HepG2 (cell line): ENCODE measurements around the gene C3orf18. TPM values are rescaled to one million over a fixed set of nuclear protein-coding genes. Genes with fewer than 3 reads are reported as not detected.

Experiments
- ATAC-seq: fragments of 200-7000 bp; cut with Tn5 transposase; 3 replicates; pipeline ENCODE4 v1.9.1; 2020; ENCODE audit warnings: mild to moderate bottlenecking, moderate library complexity
- BruUV-seq: library from RNA; stranded (reverse); fragments of 400-500 nt; replicated peaks from 2 replicates; lab custom pipeline; 2021; lab: Mats Ljungman, UMichigan
- CTCF ChIA-PET: fragments of 300-600 bp; formaldehyde crosslinking; extraction: SDS; loops from one replicate; lab custom pipeline; 2021; ENCODE audit warnings: low total read pairs, inconsistent platforms, low intra/inter-chr PET ratio; lab: Yijun Ruan, JAX
- POLR2A ChIA-PET: fragments of 350-600 bp; sonication (Branson Sonifier 250); formaldehyde crosslinking; loops from one replicate; lab custom pipeline; 2020; ENCODE audit warnings: antibody characterized with exemption, inconsistent platforms; lab: Yijun Ruan, JAX
- DNase-seq: peaks from one replicate; pipeline ENCODE4 v3.0.0-alpha.2; 2015; ENCODE audit warnings: low spot score
- FAIRE-seq: peaks from 3 replicates; lab custom pipeline; 2011; peaks lifted over from hg19 to GRCh38; lab: Jason Lieb, UNC
- H2AFZ ChIP-seq: one replicate; pipeline ENCODE4 v1.6.1; 2011; ENCODE audit warnings: low read length, inconsistent platforms
- H3K27ac ChIP-seq: fragments of 300-600 bp; 3 replicates; pipeline ENCODE4 v1.8.0; 2011; ENCODE audit warnings: mixed run types, mild to moderate bottlenecking, mixed read lengths, low read length, inconsistent platforms; ENCODE audit not compliant: insufficient read depth; ENCODE audit errors: extremely low read length
- H3K27me3 ChIP-seq, 2 experiments: fragments of 200-600 bp in 1 of 2; 2 replicates in 1 of 2; 3 replicates in 1 of 2; pipeline versions ENCODE4 v1.6.0 to v1.8.0; 2011; ENCODE audit warnings: low read length in 2 of 2, mild to moderate bottlenecking in 2 of 2, moderate library complexity in 2 of 2, inconsistent platforms in 1 of 2; ENCODE audit not compliant: insufficient read depth in 2 of 2, control insufficient read depth in 1 of 2
- H3K36me3 ChIP-seq, 2 experiments: fragments of 200-600 bp in 1 of 2; replicated peaks in 1 of 2; 2 replicates in 1 of 2; 3 replicates in 1 of 2; pipeline versions ENCODE4 v1.5.1 to v1.8.0; 2011; ENCODE audit warnings: low read length in 2 of 2, inconsistent platforms in 1 of 2; ENCODE audit not compliant: insufficient read depth in 2 of 2, control insufficient read depth in 1 of 2
- H3K4me1 ChIP-seq: 2 replicates; pipeline ENCODE4 v1.5.1; 2012; ENCODE audit warnings: low read length, inconsistent platforms; ENCODE audit not compliant: insufficient read depth
- H3K4me2 ChIP-seq: 2 replicates; pipeline ENCODE4 v1.6.0; 2011; ENCODE audit warnings: low read depth, low read length, inconsistent platforms
- H3K4me3 ChIP-seq, 3 experiments: fragments of 200-600 bp in 1 of 3; sonication (generic), shearing (Covaris generic) in 1 of 3; replicated peaks in 1 of 3; 2 replicates each; pipeline ENCODE4 v1.5.1; 2011 to 2016; ENCODE audit warnings: low read length in 3 of 3, inconsistent platforms in 2 of 3, low read depth in 2 of 3, mild to moderate bottlenecking in 2 of 3, control low read depth in 1 of 3, mixed read lengths in 1 of 3; ENCODE audit not compliant: insufficient read depth in 1 of 3
- H3K79me2 ChIP-seq: one replicate; pipeline ENCODE4 v1.6.1; 2011; ENCODE audit warnings: low read length, inconsistent platforms; ENCODE audit not compliant: insufficient read depth
- H3K9ac ChIP-seq: 2 replicates; pipeline ENCODE4 v1.6.0; 2011; ENCODE audit warnings: mild to moderate bottlenecking, low read depth, low read length, inconsistent platforms; ENCODE audit not compliant: insufficient read depth
- H3K9me3 ChIP-seq: 2 replicates; pipeline ENCODE4 v1.5.1; 2012; ENCODE audit warnings: mild to moderate bottlenecking, low read length
- H4K20me1 ChIP-seq: 2 replicates; pipeline ENCODE4 v1.6.0; 2011; ENCODE audit warnings: inconsistent platforms, mild to moderate bottlenecking, low read length, moderate library complexity; ENCODE audit not compliant: insufficient read depth
- AHR ChIP-seq: IDR thresholded peaks from 2 replicates; pipeline ENCODE4 v1.6.1; 2018; ENCODE audit warnings: missing genetic modification reagents, missing compliant biosample characterization
- EED ChIP-seq: sonication (generic); formaldehyde crosslinking; IDR thresholded peaks from 2 replicates; pipeline ENCODE4 v1.5.0; 2020; ENCODE audit warnings: mild to moderate bottlenecking, missing genetic modification reagents
- HNRNPL ChIP-seq: fragments of 200-400 bp; formaldehyde crosslinking; IDR thresholded peaks from 2 replicates; pipeline ENCODE4 v1.6.1; 2017; ENCODE audit warnings: mild to moderate bottlenecking, low read depth, low read length
- NONO ChIP-seq, 2 experiments: fragments of 450-650 bp in 1 of 2; sonication (generic) in 1 of 2; formaldehyde crosslinking in 1 of 2; IDR thresholded peaks in 1 of 2; conservative IDR thresholded peaks in 1 of 2; 2 replicates each; pipeline versions ENCODE4 v1.6.1 to v1.8.0; 2017 to 2022; ENCODE audit warnings: mild to moderate bottlenecking in 1 of 2, missing genetic modification reagents in 1 of 2, moderate library complexity in 1 of 2
- NR2F6 ChIP-seq, 2 experiments: IDR thresholded peaks; 2 replicates each; pipeline ENCODE4 v1.6.1; 2016; ENCODE audit warnings: antibody characterized with exemption in 1 of 2, mild to moderate bottlenecking in 1 of 2
- RARA ChIP-seq: IDR thresholded peaks from 2 replicates; pipeline ENCODE4 v1.6.1; 2016; ENCODE audit warnings: missing genetic modification reagents, missing compliant biosample characterization
- SOX6 ChIP-seq, 2 experiments: fragments of 450-650 bp in 1 of 2; sonication (generic) in 1 of 2; formaldehyde crosslinking in 1 of 2; IDR thresholded peaks; 2 replicates each; pipeline versions ENCODE4 v1.4.0 to v1.6.1; 2017 to 2020; ENCODE audit warnings: antibody characterized with exemption in 1 of 2, mild to moderate bottlenecking in 1 of 2, missing genetic modification reagents in 1 of 2
- ZBTB3 ChIP-seq: sonication (generic); formaldehyde crosslinking; IDR thresholded peaks from 2 replicates; pipeline ENCODE4 v1.4.0; 2020; ENCODE audit warnings: low read depth, mild to moderate bottlenecking, moderate library complexity, missing genetic modification reagents, borderline replicate concordance
- ZNF572 ChIP-seq: sonication (generic); formaldehyde crosslinking; IDR thresholded peaks from 2 replicates; pipeline ENCODE4 v1.5.1; 2020; ENCODE audit warnings: mild to moderate bottlenecking, missing genetic modification reagents
- ZNF777 ChIP-seq: sonication (generic); formaldehyde crosslinking; IDR thresholded peaks from 2 replicates; pipeline ENCODE4 v1.4.0; 2020; ENCODE audit warnings: missing genetic modification reagents
- WGBS: methylation state at CpG from one replicate; pipeline ENCODE4 v1.1.6; 2017; ENCODE audit warnings: low lambda C conversion rate; 5-methylcytosine and 5-hydroxymethylcytosine counted together
- in situ Hi-C: cut with HindIII; loops from 2 replicates; pipeline ENCODE4 v1.10.0; 2017; ENCODE audit warnings: low pct_unique_long_range_greater_than_20kb; ENCODE audit not compliant: extremely low pct_ligation_motif_present
- intact Hi-C: fragments of 100-400 bp; cut with micrococcal nuclease; formaldehyde crosslinking; loops from one replicate; pipeline ENCODE4 v1.10.0; 2022; ENCODE audit not compliant: unreplicated experiment
- polyA plus RNA-seq, 8 experiments: library from polyadenylated mRNA; depleted of rRNA in 3 of 8; stranded (reverse) in 7 of 8; unstranded in 1 of 8; fragments of >200 nt; fragmentation: Illumina TruSeq in 4 of 8; extraction: Trizol in 4 of 8; gene quantifications; 2 replicates each; pipeline versions ENCODE4 v1.2.1 to v1.2.3, GENCODE V29; 2011 to 2016; ENCODE audit warnings: low read depth in 4 of 8, missing spikeins in 1 of 8, mixed read lengths in 1 of 8; ENCODE audit not compliant: insufficient read depth in 1 of 8
- total RNA-seq, 5 experiments: library from RNA; depleted of rRNA; stranded (reverse); fragments of >200 nt; fragmentation: Illumina TruSeq; extraction: Trizol; gene quantifications; 2 replicates each; pipeline ENCODE4 v1.2.3, GENCODE V29; 2016; ENCODE audit warnings: low read depth in 1 of 5
- TF ChIP-seq, protein P1 (sequence below): sonication (generic); formaldehyde crosslinking; IDR thresholded peaks from 2 replicates; pipeline ENCODE4 v1.5.1; 2020; ENCODE audit warnings: missing genetic modification reagents, mild to moderate bottlenecking, borderline replicate concordance
- TF ChIP-seq, protein P2 (sequence below): sonication (generic); formaldehyde crosslinking; IDR thresholded peaks from 2 replicates; pipeline ENCODE4 v1.4.0; 2020; ENCODE audit warnings: low read depth, mild to moderate bottlenecking, missing genetic modification reagents
- TF ChIP-seq, protein P3 (sequence below): sonication (generic); formaldehyde crosslinking; IDR thresholded peaks from 2 replicates; pipeline ENCODE4 v1.5.1; 2020; ENCODE audit warnings: mild to moderate bottlenecking, missing genetic modification reagents, moderate library complexity
- TF ChIP-seq, protein P4 (sequence below): sonication (generic); formaldehyde crosslinking; IDR thresholded peaks from 2 replicates; pipeline ENCODE4 v1.4.0; 2020; ENCODE audit warnings: mild to moderate bottlenecking, missing genetic modification reagents

C3orf18 gene
- total and polyA plus RNA-seq, 2 of the 13 experiments (the other 11 are each of a cell fraction or from before 2014, with no cell fraction given): 1.6 to 4.8 TPM

DNA sequence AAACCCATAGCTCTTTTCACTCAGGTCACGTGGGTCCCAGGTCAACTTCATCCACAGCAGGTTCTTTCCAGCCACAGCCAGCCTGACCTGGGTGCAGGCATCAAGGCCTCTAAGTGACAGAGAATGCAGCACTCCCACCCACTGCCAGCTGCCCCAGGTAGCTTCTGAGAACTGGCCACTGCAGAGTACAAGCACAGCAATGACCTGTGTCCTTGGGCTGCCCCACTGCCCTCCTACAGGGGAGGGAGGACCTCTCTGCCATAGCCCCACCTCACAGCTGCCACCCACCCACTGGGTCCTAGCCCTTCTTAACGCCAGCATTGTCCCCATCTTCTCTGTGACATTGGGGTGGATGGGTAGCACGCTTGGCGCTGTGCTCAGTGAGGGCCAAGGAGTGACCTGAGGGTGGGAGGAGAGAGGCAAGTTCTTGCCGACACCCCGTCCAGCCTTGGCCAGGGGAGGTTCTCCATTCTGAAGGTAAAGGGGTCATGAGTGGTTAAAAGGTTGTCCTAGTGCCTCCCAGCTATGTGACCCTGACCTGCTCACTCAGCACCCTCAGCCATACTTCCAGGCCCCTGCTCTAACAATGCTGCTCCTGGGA is 31.7 kb upstream of the C3orf18 start:
- intact Hi-C loops: no loop called here
- WGBS: 72% methylated on average over 4 of the region's 6 CpGs
- no peaks in the 10 kb centered on the region for H4K20me1 ChIP-seq
- no peak overlapping the region for H3K4me3 ChIP-seq
- no peaks in the 10 kb centered on the region for H3K79me2 ChIP-seq
- ChIA-PET POLR2A (interaction anchor here (1.4 to 2.0 kb wide), 4 partner anchors 10 to 30 kb away, joined by 4 to 8 read pairs (median 6); partner anchors contain the start of genes CISH and HEMK1), CTCF (no interaction called here)
- H3K27me3 ChIP-seq: no peaks in the 10 kb centered on the region
- H3K9ac ChIP-seq: peak overlapping the region; percentile 12; the same call in 1 of the 2 replicates
- H2AFZ ChIP-seq: no peak overlapping the region
- H3K9me3 ChIP-seq: no peaks in the 10 kb centered on the region
- ATAC-seq: no peak
- peak overlapping the region; percentile 15; the same call in 1 of the 2 replicates for H3K4me2 ChIP-seq
- in situ Hi-C loops: no loop called here
- peaks cover 73% of the 10 kb centered on the region for H3K4me1 ChIP-seq
- DNase-seq: no peak
- peak overlapping the region; percentile 97 for H3K27ac ChIP-seq
- no peaks in the 10 kb centered on the region for H3K36me3 ChIP-seq
- no TSS peak for BruUV-seq
- FAIRE-seq: peak; percentile 47
- TF ChIP-seq, protein P1, sequence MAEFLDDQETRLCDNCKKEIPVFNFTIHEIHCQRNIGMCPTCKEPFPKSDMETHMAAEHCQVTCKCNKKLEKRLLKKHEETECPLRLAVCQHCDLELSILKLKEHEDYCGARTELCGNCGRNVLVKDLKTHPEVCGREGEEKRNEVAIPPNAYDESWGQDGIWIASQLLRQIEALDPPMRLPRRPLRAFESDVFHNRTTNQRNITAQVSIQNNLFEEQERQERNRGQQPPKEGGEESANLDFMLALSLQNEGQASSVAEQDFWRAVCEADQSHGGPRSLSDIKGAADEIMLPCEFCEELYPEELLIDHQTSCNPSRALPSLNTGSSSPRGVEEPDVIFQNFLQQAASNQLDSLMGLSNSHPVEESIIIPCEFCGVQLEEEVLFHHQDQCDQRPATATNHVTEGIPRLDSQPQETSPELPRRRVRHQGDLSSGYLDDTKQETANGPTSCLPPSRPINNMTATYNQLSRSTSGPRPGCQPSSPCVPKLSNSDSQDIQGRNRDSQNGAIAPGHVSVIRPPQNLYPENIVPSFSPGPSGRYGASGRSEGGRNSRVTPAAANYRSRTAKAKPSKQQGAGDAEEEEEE: no peak
- 0 out of 2 replicates have a peak, but pooled peaks have one; percentile 36 for TF ChIP-seq HNRNPL
- TF ChIP-seq RARA (CRISPR knock-in tag): 0 out of 2 replicates have a peak, but pooled peaks have one; percentile 5
- TF ChIP-seq, protein P2, sequence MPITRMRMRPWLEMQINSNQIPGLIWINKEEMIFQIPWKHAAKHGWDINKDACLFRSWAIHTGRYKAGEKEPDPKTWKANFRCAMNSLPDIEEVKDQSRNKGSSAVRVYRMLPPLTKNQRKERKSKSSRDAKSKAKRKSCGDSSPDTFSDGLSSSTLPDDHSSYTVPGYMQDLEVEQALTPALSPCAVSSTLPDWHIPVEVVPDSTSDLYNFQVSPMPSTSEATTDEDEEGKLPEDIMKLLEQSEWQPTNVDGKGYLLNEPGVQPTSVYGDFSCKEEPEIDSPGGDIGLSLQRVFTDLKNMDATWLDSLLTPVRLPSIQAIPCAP: no peak
- TF ChIP-seq, protein P3, sequence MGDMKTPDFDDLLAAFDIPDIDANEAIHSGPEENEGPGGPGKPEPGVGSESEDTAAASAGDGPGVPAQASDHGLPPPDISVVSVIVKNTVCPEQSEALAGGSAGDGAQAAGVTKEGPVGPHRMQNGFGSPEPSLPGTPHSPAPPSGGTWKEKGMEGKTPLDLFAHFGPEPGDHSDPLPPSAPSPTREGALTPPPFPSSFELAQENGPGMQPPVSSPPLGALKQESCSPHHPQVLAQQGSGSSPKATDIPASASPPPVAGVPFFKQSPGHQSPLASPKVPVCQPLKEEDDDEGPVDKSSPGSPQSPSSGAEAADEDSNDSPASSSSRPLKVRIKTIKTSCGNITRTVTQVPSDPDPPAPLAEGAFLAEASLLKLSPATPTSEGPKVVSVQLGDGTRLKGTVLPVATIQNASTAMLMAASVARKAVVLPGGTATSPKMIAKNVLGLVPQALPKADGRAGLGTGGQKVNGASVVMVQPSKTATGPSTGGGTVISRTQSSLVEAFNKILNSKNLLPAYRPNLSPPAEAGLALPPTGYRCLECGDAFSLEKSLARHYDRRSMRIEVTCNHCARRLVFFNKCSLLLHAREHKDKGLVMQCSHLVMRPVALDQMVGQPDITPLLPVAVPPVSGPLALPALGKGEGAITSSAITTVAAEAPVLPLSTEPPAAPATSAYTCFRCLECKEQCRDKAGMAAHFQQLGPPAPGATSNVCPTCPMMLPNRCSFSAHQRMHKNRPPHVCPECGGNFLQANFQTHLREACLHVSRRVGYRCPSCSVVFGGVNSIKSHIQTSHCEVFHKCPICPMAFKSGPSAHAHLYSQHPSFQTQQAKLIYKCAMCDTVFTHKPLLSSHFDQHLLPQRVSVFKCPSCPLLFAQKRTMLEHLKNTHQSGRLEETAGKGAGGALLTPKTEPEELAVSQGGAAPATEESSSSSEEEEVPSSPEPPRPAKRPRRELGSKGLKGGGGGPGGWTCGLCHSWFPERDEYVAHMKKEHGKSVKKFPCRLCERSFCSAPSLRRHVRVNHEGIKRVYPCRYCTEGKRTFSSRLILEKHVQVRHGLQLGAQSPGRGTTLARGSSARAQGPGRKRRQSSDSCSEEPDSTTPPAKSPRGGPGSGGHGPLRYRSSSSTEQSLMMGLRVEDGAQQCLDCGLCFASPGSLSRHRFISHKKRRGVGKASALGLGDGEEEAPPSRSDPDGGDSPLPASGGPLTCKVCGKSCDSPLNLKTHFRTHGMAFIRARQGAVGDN: peak; percentile 62
- TF ChIP-seq EED (CRISPR knock-in tag): no peak
- TF ChIP-seq AHR: no peak
- TF ChIP-seq NONO (IDR thresholded peaks at IDR 0.05): no peak
- no peak for TF ChIP-seq NONO (CRISPR knock-in tag; conservative IDR thresholded peaks at IDR 0.05)
- 0 out of 2 replicates have a peak, but pooled peaks have one; percentile 13 for TF ChIP-seq NR2F6 (IDR thresholded peaks at IDR 0.05)
- no peak for TF ChIP-seq NR2F6 (CRISPR knock-in tag; IDR thresholded peaks at IDR 0.05)
- TF ChIP-seq ZNF572 (CRISPR knock-in tag): 0 out of 2 replicates have a peak, but pooled peaks have one; percentile 44
- TF ChIP-seq, protein P4, sequence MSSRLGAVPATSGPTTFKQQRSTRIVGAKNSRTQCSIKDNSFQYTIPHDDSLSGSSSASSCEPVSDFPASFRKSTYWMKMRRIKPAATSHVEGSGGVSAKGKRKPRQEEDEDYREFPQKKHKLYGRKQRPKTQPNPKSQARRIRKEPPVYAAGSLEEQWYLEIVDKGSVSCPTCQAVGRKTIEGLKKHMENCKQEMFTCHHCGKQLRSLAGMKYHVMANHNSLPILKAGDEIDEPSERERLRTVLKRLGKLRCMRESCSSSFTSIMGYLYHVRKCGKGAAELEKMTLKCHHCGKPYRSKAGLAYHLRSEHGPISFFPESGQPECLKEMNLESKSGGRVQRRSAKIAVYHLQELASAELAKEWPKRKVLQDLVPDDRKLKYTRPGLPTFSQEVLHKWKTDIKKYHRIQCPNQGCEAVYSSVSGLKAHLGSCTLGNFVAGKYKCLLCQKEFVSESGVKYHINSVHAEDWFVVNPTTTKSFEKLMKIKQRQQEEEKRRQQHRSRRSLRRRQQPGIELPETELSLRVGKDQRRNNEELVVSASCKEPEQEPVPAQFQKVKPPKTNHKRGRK: no peak
- TF ChIP-seq ZNF777: no peak
- TF ChIP-seq SOX6 (IDR thresholded peaks at IDR 0.05): no peak
- TF ChIP-seq SOX6 (CRISPR knock-in tag; IDR thresholded peaks at IDR 0.05): 0 out of 2 replicates have a peak, but pooled peaks have one; percentile 23
- TF ChIP-seq ZBTB3 (CRISPR knock-in tag): no peak
